GM21576 (cell line): ENCODE data around the gene HBEGF.

Experiments
- ATAC-seq: cut with Tn5 transposase; IDR thresholded peaks from one replicate; pipeline ENCODE4 v1.9.1; 2021; ENCODE audit warnings: mild to moderate bottlenecking, moderate library complexity; ENCODE audit not compliant: unreplicated experiment

Gene HBEGF

GRCh38 chr5:140305471-140305870, 40.9 kb downstream of the HBEGF start:
- ATAC-seq, result no peak

DNA sequence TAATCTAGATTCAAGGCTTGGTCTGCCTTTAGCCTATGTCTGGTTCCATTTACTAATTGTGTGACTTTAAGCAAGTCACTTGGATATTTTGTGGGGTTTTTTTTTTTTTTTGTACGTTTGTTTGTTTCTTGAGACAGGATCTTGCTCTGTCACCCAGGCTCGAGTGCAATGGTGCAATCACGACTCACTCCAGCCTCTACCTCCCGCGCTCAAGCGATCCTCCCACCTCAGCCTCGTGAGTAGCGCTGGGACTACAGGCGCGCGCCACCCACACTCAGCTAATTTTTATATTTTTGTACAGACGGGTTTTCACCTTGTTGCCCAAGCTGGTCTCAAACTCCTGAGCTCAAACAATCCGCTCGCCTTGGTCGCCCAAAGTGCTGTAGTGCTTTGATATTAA, 42.4 kb downstream of the HBEGF start:
- no peak for ATAC-seq

- peak; percentile 91 for ATAC-seq
Measured at GRCh38 chr5:140302786-140303639, 43.4 kb downstream of the HBEGF start, which contains the start of gene PFDN1. PFDN1 (minus strand) TSS chr5:140303101; CDS start chr5:140303073, 28 bp downstream.

- no peak for ATAC-seq
Measured at GRCh38 chr5:140301136-140301535, 45.3 kb downstream of the HBEGF start.

DNA sequence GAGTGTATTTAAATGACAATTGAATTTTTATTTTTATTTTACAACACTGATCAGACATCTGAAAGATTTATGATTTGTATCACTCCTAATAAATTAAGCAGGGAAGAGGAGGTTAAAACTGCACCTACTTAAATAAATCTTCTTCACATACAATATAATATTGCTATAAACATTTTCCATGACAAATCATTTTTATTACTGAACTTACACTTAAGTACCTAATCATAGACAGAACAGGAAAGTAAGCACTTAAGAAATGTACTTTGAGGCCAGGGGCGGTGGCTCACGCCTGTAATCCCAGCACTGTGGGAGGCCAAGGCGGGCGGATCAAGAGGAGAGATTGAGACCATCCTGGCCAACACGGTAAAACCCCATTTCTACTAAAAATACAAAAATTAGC, 47.3 kb downstream of the HBEGF start:
- no peak for ATAC-seq

- ATAC-seq, result no peak
Measured at GRCh38 chr5:140298183-140298601, 48.2 kb downstream of the HBEGF start.

GRCh38 chr5:140297283-140297682, 49.1 kb downstream of the HBEGF start:
- ATAC-seq, result no peak

- ATAC-seq, result no peak
Measured at GRCh38 chr5:140296289-140296688, 50.1 kb downstream of the HBEGF start.

DNA sequence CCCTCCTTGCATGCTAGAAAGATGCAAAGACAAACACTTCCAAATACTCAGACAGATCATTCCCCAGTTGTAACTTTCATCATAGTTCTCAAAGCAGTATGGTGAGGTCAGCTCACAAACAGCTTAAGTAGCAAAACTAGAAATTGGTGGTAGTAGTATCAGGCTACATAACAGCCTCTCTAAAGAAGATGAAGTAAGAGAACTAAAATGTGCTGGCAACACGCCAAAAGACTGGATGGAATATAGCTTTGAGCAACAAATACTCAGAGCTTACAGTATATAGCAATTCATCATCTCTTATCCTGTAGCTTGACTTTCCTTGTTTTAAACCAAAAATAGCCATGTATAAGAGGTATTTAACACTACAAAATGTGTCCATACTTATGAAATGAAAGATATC, 51.0 kb downstream of the HBEGF start:
- ATAC-seq, result no peak

DNA sequence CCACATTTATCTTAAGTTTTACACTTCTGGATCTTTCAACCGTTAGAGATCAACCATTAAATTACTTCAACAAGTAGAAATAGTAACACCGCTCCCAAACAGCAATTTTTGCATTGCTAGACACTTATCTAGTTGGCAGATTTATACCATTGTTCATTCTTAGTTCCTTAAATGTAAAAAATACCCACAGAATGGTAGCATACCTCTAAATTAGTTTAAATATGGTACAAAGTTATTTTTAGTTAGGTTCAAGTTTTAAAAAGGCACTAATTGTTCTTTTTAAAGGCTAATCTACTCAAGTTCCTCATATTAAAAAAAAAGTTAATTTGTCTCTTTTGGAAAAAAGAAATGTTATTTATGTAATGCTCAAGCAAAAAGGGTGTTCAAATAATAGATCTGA, 51.6 kb downstream of the HBEGF start:
- no peak for ATAC-seq

- no peak for ATAC-seq
Measured at GRCh38 chr5:140293849-140294100, 52.6 kb downstream of the HBEGF start.

- no peak for ATAC-seq
Measured at GRCh38 chr5:140293091-140293848, 53.1 kb downstream of the HBEGF start.

- no peak for ATAC-seq
Measured at GRCh38 chr5:140292212-140293036, 54.0 kb downstream of the HBEGF start.

GRCh38 chr5:140287801-140288521, 58.4 kb downstream of the HBEGF start:
- ATAC-seq, result no peak

GRCh38 chr5:140286424-140286823, 60.0 kb downstream of the HBEGF start:
- ATAC-seq, result no peak

DNA sequence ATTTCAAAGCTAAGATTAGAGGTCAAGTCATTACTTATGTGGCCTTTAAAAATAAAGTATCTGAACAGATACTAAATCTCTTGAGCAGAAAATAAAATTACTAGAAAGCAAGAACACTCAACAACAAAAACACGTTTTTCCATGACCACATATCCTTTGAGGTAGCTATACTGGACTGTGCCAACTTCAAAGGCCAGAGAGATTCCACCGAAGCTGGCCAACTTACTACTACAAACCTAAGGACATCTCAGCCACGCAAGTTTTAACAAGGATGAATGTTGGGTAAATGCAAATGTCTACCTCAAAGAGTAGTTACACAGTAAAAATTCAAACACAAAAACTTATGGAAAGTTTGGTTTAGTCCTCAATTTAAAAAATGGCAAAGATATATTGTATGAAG, 62.4 kb downstream of the HBEGF start:
- no peak for ATAC-seq
